ACC112 (cell line): Measurements from ENCODE around the gene ZNF341.

Experiments
- H2AFZ ChIP-seq: fragments of 200-600 bp; sonication (generic); one replicate; pipeline ENCODE4 v1.6.0; 2017; ENCODE audit warnings: antibody characterized with exemption, low read length; ENCODE audit not compliant: unreplicated experiment
- H3K27ac ChIP-seq: fragments of 200-600 bp; sonication (generic); 2 replicates; pipeline ENCODE4 v1.5.1; 2014; ENCODE audit warnings: low read depth, mild to moderate bottlenecking, antibody characterized with exemption, low read length, moderate library complexity
- H3K27me3 ChIP-seq: fragments of 200-600 bp; sonication (generic); 2 replicates; pipeline ENCODE4 v1.6.1; 2014; ENCODE audit warnings: mild to moderate bottlenecking, antibody characterized with exemption, low read length, moderate library complexity, mixed read lengths; ENCODE audit not compliant: insufficient read depth
- H3K36me3 ChIP-seq: fragments of 200-600 bp; sonication (generic); 2 replicates; pipeline ENCODE4 v1.6.1; 2016; ENCODE audit warnings: mild to moderate bottlenecking, antibody characterized with exemption, low read length, moderate library complexity, mixed read lengths; ENCODE audit not compliant: insufficient read depth
- H3K4me1 ChIP-seq: fragments of 200-600 bp; sonication (generic); one replicate; pipeline ENCODE4 v1.6.1; 2016; ENCODE audit warnings: low read length, mixed read lengths; ENCODE audit not compliant: insufficient read depth, unreplicated experiment, control insufficient read depth
- H3K4me3 ChIP-seq: fragments of 200-600 bp; sonication (generic); 2 replicates; pipeline ENCODE4 v1.5.1; 2014; ENCODE audit warnings: mild to moderate bottlenecking, low read depth, low read length
- H3K79me2 ChIP-seq: fragments of 200-600 bp; sonication (generic); one replicate; pipeline ENCODE4 v1.6.0; 2016; ENCODE audit warnings: low read length; ENCODE audit not compliant: control insufficient read depth, unreplicated experiment, insufficient read depth

Gene ZNF341

DNA sequence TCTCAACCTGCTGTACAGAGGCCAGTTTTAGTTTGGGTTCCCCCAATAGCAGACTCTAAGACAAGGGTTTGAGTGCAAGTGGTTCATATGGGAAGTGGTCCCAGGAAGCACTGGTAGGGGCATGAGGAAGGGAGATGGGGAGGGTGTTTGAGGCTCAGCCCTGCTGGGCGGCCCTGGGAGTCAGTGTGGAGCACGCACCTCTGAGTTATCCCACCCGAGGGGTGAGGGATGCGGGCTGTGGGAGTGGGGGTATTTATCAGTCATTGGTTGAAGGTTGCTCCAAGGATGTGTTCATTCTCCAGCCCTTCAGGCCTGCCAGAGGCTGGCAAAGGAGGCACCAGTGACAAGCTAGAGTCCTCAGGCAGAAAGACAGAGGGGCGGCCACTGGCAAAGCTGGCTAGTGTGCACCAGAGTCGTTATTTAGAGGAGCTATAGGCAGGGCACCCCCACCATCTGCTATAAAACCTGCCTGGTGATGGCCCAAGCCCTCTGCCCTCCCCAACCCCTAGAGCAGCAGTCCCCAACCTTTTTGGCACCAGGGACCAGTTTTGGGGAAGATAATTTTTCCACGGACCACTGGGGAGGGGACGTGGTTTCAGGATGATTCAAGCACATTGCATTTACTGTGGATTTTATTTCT lies 28.2 kb upstream of the ZNF341 start:
- Histone ChIP-seq H3K79me2 (no peaks in the 10 kb centered on the region), H3K27me3 (no peaks in the 10 kb centered on the region), H2AFZ (no peak overlapping the region), H3K4me3 (no peak overlapping the region), H3K27ac (no peak overlapping the region), H3K4me1 (no peaks in the 10 kb centered on the region), H3K36me3 (no peaks in the 10 kb centered on the region)

DNA sequence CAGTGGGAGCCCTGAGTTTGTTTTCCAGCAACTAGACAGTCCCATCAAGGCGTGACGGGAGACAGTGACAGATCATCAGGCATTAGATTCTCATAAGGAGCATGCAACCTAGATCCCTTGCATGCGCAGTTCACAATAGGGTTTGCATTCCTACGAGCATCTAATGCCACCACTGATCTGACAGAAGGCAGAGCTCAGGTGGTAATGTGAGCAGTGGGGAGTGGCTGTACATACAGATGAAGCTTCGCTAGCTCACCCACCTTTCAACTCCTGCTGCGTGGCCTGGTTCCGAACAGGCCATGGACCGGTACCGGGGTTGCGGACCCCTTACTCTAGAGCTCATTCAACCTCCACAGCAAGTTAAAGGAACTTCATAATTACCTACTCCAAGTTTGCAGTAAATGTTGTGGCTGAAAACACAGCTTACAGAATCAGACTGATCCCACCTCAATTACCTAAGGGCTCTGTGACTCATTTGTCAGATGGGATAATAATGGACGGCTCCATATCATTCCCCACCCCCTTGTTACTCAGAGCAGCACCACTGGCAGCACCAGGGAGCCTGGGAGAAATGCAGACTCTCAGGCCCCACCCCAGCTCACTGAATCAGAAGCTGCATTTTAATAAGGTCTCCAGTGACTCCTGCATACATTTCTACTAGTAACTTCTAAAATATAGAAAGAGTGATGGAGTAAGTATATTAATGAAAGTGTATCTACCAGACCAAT lies 27.4 kb upstream of the ZNF341 start:
- H2AFZ ChIP-seq, result no peak overlapping the region
- no peaks in the 10 kb centered on the region for H3K27me3 ChIP-seq
- no peaks in the 10 kb centered on the region for H3K79me2 ChIP-seq
- H3K27ac ChIP-seq, result no peak overlapping the region
- peaks cover 3% of the 10 kb centered on the region for H3K4me1 ChIP-seq
- no peak overlapping the region for H3K4me3 ChIP-seq
- no peaks in the 10 kb centered on the region for H3K36me3 ChIP-seq

DNA sequence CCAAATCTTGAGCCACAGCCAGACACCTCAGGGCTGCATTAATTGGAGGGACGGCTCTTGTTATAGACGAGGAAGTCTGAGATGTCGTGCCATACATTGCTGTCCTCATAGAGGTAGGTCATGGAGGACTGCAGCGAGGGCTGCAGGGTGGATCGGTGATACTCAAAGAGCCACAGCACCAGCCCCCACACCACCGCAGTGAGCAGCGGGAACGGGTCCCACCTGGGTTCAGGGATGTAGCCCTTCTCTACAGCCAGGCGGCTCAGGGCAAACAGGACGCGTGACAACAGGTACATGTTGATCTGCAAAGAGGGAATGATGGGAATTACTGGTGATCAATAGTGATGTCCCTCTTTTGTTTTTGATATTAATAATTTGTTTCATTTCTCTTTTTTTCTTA lies 24.1 kb upstream of the ZNF341 start:
- Histone ChIP-seq H3K27me3 (no peaks in the 10 kb centered on the region), H3K36me3 (no peaks in the 10 kb centered on the region), H3K27ac (no peak overlapping the region)

DNA sequence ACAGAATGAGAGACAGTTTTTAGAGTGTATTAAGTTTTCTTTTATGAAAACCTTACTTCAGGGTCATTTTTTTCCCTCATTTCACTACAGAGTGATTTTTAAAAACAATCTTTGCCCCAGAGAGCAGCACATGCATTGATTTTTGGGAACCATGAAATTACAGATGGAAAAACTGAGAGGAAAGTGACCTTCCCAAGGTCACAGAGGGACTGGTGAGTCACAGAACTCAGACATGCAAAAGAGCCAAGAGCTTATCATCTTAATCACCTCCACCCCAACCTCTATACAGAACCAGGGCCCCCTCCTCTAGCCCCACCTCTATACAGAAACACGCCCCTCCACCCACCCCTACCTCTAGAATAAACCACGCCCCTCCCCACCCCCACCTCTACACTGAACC lies 22.4 kb upstream of the ZNF341 start:
- Histone ChIP-seq H3K4me1 (peaks cover 14% of the 10 kb centered on the region), H3K27me3 (no peaks in the 10 kb centered on the region), H3K36me3 (no peaks in the 10 kb centered on the region), H3K4me3 (no peak overlapping the region), H3K79me2 (no peaks in the 10 kb centered on the region), H3K27ac (peak overlapping the region; percentile 61), H2AFZ (no peak overlapping the region)

More for the DNA sequence above, 24.1 kb upstream of the ZNF341 start:
- H3K4me1 ChIP-seq, result peaks cover 14% of the 10 kb centered on the region
- H2AFZ ChIP-seq, result no peak overlapping the region
- no peaks in the 10 kb centered on the region for H3K79me2 ChIP-seq
- no peak overlapping the region for H3K4me3 ChIP-seq

DNA sequence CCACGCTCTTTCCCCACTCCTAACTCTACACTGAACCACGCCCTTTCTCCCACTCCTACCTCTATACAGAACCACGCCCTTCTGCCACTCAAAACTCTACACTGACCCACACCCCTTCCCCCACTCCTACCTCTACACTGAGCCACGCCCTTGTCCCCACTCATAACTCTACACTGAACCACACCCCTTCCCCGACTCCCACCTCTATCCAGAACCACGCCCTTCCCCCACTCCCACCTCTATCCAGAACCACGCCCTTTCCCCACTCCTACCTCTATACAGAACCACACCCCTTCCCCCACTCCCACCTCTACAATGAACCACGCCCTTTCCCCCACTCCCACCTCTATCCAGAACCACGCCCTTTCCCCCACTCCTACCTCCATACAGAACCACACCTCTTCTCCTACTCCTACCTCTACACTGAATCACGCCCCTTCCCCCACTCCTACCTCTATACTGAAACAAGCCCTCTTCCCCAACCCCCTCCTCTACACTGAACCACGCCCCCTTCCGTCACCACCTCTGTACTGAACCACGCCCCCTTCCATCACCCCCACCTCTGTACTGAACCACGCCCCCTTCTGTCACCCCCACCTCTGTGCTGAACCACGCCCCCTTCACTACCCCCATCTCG lies 21.8 kb upstream of the ZNF341 start:
- Histone ChIP-seq H3K27me3 (no peaks in the 10 kb centered on the region), H2AFZ (no peak overlapping the region), H3K79me2 (no peaks in the 10 kb centered on the region), H3K27ac (peak overlapping the region; percentile 61; the same call in 1 of the 2 replicates), H3K4me3 (no peak overlapping the region), H3K4me1 (peaks cover 14% of the 10 kb centered on the region), H3K36me3 (no peaks in the 10 kb centered on the region)

DNA sequence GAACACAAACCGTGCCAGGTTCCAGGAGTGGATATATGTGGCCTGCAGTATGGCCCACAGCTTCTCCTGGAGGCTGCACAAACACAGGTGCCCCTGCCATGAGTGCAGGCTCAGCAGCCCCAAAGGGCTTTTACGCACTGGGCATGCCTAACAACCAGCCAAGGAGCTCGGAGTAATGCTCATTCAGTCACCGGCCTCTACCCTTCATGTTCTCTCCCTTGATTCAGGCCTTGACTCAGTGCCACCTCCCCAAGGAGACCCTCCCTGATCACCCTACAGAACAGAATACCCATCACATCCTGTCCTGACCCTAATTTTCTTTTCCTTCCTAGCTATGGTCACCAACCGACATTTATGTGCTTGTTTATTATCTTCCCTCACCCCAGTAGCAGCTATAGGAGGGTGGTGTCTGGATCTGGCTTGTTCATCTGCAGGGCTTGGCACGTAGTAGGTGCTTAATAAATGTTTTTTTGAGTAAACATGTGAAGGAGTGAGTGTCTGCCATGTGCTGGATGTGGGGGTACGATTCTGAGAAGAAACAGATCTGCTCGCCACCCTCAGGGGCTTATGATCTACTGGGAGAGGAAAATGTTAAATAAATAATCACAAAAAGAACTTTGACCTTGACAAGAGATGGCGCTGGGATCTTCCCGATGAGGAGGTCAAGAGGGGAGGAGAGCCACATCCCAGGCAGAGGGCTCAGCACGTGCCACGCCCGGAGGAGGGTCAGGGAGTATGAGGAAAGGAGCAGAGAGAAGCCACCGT lies 20.9 kb upstream of the ZNF341 start:
- Histone ChIP-seq H3K27ac (no peak overlapping the region), H3K79me2 (no peaks in the 10 kb centered on the region), H3K4me1 (peaks cover 14% of the 10 kb centered on the region), H3K4me3 (no peak overlapping the region), H2AFZ (no peak overlapping the region), H3K27me3 (no peaks in the 10 kb centered on the region), H3K36me3 (no peaks in the 10 kb centered on the region)

DNA sequence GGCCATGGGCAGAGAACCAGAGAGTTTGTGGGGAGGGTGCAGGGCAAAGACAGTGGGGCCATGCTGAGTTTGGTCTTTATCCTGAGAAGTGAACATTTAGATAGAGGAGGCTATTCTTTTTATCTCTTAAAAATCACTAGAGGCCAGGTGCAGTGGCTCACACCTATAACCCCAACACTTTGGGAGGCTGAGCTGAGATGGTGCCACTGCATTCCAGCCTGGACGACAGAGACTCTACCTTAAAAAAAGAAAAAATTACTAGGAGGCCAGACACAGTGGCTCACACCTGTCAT lies 20.4 kb upstream of the ZNF341 start:
- Histone ChIP-seq H3K36me3 (no peaks in the 10 kb centered on the region), H3K27me3 (no peaks in the 10 kb centered on the region), H3K4me3 (no peak overlapping the region), H3K27ac (no peak overlapping the region), H2AFZ (no peak overlapping the region), H3K4me1 (peaks cover 14% of the 10 kb centered on the region), H3K79me2 (no peaks in the 10 kb centered on the region)

DNA sequence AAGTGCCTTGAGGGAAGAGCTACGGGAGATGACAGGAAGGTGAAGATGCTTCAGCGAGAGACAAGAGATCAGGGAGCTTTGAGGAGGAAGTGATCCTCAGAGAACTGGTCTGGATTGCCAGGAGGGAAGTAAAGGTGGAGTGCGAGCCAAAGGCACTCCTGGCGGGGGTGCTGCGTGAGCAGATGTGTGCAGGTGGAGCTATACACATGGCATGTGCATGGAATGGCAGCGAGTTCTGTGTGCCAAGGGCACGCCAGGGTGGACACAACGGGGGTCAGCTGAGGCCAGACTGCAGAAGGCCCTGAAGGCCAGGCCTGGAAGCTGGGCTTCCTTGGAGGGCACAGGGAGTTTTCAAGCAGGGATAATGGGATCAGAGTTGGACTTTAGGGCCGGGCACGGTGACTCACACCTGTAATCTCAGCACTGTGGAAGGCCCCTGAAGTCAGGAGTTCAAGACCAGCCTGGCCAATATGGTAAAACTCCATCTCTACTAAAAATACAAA lies 17.9 kb upstream of the ZNF341 start:
- Histone ChIP-seq H3K27ac (no peak overlapping the region), H3K4me3 (no peak overlapping the region), H3K4me1 (peaks cover 14% of the 10 kb centered on the region), H2AFZ (no peak overlapping the region), H3K27me3 (no peaks in the 10 kb centered on the region), H3K79me2 (no peaks in the 10 kb centered on the region), H3K36me3 (no peaks in the 10 kb centered on the region)

DNA sequence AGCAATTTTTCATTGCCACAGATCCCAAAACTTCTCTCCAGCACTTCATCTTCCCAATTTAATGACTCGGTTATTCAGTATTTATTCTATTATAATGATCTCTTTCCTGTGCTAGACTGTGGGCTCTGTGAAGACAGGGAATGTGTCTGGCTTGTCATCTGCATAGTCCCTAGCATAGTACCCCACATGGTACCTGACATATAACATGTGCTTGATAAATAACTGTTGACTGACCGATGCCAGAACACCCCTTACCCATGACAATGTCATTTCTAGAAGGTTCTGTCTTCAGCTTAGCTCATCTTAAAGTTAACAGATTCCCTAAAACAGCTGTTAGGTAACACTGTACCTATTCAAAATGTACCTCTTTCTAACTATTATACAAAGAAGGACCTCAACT lies 15.3 kb upstream of the ZNF341 start:
- H2AFZ ChIP-seq, result no peak overlapping the region

DNA sequence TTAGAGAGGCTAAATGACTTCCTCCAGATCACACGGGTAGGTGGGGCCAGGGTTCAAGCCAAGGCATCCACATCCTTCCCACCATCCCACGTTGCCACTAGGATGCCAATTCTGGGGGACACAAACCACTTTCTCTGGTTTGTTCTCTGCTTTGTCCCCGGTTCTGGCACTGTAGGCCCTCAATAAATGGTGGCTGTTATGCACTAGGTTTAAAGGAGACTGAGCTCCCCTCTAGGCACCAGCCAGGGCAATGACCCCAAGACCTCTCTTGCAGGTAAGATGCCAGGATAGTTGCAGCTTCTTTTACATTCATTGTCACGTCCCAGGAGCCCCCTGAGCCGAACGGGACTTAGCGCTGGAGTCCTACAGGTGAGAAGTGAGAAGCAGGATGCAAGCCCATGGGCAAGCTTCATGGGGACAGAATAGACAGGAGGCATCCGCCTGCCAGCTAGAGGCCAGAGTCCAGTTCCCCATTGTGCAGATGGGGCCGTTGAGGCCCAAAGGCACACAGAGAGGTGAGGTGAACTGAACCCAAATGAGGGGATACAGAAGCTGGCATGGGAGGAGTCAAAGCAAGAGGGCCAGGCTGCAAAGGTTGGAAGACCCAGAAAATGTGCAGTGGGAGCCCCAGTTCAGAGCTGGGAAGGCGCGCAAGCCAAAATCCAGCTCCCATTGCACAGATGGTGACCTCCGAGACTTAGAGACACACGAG lies 12.4 kb upstream of the ZNF341 start:
- peak overlapping the region; percentile 89 for H2AFZ ChIP-seq
- no peaks in the 10 kb centered on the region for H3K27me3 ChIP-seq
- no peak overlapping the region for H3K27ac ChIP-seq
- H3K4me3 ChIP-seq, result peak overlapping the region; percentile 85
- no peaks in the 10 kb centered on the region for H3K79me2 ChIP-seq
- H3K4me1 ChIP-seq, result no peaks in the 10 kb centered on the region
- H3K36me3 ChIP-seq, result no peaks in the 10 kb centered on the region

More for the DNA sequence above, 15.3 kb upstream of the ZNF341 start:
- no peaks in the 10 kb centered on the region for H3K27me3 ChIP-seq
- no peak overlapping the region for H3K27ac ChIP-seq
- H3K4me1 ChIP-seq, result no peaks in the 10 kb centered on the region
- no peaks in the 10 kb centered on the region for H3K79me2 ChIP-seq
- H3K36me3 ChIP-seq, result no peaks in the 10 kb centered on the region
- H3K4me3 ChIP-seq, result no peak overlapping the region
